HCEC 1CT (cell line): Measurements from ENCODE around the gene GLE1.
"Not testable (repeated sequence)": the region's sequence is repeated elsewhere in the genome, so short reads cannot be mapped to it uniquely, and the experiment has no call there.

Experiments used
- DNase-seq: peaks from one replicate; pipeline ENCODE4 v3.0.0-alpha.2; 2017

Gene GLE1

DNA sequence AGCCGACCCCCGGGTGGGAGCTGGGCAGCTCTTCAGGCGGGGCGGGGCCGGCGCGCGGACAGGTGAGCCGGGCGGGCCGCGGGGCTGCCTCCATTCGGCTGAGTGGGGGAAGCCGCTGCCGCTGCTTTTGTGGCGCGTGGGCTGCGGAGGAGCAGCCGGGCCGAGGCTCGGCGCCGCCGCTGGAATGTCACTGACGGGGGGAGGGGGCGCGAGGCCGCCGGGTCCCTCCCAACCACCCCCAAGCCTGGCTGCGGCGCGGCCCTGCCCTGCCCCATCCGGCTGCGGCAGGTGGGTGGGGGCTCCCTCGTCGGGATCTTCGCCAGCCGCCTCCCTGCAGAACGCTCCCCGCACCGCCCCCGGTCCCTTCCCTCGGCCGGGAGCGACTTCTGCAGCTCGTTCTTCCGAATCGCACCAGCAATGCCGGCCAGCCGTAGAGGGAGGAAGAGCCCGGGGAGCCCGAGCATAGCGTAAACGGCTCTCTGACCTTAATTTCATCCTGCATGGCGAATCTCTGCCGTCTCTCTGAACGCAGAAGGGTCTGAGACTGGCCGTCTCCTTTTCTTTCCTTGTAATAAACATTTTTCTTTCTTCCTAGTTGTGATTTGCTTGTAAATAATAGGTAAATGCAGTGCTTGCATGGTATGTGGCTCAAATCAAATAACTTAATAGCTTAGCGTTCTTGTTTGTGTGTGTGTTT is 48.4 kb downstream of the GLE1 start:
- DNase-seq, result peak; percentile 23

DNA sequence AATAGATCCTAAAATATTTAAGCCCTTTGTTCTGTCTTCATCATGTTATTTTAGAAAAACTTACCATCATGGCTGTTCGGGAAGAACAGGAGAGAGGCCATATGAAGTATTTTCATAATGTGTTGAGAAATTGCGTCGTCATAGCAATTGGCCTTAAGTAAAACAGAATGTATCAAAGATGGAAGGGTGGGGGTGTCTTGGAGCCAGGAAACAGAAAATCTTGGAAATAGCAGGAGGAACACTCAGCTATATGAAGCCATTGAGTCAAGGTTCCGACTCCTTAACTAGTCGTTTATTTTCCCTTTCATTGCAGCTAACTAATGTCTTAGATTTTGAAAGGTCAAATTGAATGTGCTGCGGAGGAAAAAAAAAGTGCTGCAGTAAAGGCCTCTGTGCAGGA is 49.2 kb downstream of the GLE1 start:
- DNase-seq, result peak; percentile 71

GRCh38 chr9:128554155-128554862 is 49.8 kb downstream of the GLE1 start:
- DNase-seq, result peak; percentile 89

DNA sequence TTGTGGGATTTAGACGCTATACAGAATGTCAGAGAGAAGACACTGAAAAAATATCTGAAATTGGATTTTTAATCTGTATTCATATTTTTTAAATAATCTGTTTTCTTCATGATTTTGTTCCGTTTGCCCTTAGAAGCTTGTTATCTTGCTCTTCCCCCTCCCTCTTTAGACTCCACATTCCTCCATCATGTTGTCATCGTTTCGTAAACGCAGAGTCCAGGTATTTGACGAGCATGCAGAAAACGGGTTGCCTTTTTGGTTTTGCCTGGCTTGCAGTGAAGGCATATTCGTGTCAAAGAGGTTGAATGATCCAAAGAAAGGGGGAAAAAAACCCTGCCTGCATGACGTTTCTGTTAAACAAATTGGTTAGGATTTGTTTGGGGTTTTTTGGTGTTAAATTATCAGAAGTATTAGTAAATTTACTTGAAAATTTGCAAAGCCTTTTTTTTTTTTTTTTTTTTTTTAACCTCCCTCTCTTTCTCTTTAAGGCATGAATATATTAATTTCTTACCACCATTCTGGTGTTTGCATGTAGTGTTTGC is 50.7 kb downstream of the GLE1 start:
- peak; percentile 58 for DNase-seq

DNA sequence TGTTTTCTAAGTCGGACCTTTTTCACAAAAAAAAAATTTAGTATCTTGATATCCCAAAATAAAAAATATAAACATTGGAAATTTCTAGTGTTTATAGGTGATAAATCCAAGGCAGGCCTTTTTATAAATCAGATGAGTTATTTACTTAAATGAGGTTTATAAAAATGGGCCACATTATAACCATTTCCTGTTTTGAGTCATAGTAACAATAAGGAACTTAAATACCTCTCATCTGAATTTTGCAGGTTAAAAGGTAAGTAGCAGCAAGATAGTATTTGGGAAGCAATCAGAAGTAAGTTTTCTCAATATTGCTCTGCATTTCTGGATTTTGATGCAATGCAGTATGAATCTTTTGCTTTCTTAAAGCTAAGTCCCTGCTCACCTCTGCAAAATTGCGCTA is 51.8 kb downstream of the GLE1 start:
- no peak for DNase-seq

- no peak for DNase-seq
Measured at GRCh38 chr9:128556926-128557634, 52.6 kb downstream of the GLE1 start.

GRCh38 chr9:128558431-128559310 is 54.2 kb downstream of the GLE1 start:
- DNase-seq, result peak; percentile 81

- DNase-seq, result no peak
Measured at GRCh38 chr9:128565578-128565977, 61.1 kb downstream of the GLE1 start.

GRCh38 chr9:128568470-128569078 is 64.1 kb downstream of the GLE1 start:
- no peak for DNase-seq

DNA sequence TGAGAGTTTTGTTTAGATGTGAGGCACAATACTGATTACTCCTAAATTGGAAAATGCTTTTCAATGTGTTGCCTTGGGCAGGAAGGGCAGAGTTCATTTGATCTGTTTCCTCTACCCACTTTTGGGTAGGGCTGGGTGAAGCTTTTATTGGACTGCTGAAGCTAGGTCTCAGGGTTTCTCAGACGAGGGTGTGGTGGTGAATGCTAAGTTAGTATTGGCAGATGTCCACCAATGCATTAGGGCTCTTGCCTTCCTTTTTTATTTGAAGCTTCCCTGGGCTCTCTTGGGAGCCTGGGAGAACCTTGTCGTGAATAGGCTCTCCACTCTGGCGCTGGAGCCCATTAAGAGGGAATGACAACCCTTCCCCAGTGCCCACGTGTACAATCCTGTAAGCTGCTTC is 71.0 kb downstream of the GLE1 start:
- DNase-seq, result no peak

DNA sequence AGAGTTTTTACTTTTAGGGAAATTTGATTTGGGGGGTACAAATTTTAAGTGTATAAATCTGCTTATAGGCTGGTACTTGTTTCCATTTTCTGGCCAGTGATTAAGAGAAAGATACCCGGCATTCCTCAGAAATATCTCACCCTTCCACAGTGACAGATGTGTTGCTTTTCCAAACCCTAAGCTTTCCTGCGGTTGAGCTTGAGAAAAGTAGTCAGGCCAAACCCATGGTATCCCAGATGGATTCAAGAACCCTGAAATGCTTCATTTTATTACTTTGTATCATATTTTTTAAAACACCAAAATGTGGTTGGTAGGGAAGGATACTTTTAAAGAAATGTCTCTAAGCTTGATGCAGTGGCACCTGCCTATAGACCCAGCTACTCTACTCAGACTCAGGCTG is 71.4 kb downstream of the GLE1 start:
- no peak for DNase-seq

DNA sequence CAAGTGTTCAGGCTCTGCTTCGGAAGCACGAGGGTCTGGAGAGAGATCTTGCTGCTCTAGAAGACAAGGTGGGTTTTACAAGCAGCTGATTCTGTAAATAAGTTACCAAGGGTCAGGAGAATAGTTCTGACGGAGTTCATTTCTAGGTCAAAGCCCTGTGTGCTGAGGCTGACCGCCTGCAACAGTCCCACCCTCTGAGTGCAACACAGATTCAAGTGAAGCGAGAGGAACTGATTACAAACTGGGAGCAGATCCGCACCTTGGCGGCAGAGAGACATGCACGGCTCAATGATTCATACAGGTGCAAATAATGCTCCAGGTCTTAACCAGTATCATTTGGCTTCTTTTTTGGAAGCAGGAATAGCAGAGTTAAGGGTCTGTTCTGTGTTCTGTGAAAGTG is 72.7 kb downstream of the GLE1 start:
- no peak for DNase-seq

GRCh38 chr9:128579194-128579593 is 74.7 kb downstream of the GLE1 start:
- no peak for DNase-seq

DNA sequence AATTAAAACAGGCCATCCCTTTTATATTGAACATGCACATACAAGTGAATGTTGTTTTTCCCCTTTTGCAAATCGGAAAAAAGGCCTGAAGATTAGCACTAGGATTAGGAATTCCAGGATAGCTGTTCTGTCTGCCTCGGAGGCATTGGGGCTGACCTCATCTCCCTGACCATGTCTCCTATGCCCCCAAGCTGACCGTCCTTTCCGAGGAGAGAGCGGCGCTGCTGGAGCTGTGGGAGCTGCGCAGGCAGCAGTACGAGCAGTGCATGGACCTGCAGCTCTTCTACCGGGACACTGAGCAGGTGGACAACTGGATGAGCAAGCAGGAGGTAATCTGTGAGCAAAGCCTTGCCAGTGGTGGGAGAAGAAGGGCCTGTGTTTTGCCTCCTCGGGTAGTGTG is 76.2 kb downstream of the GLE1 start:
- no peak for DNase-seq

- DNase-seq, result not testable (repeated sequence)
Measured at GRCh38 chr9:128585155-128585554, 80.6 kb downstream of the GLE1 start.

- DNase-seq, result not testable (repeated sequence)
Measured at GRCh38 chr9:128586934-128587333, 82.4 kb downstream of the GLE1 start.

- no peak for DNase-seq
Measured at GRCh38 chr9:128587453-128587852, 82.9 kb downstream of the GLE1 start.

DNA sequence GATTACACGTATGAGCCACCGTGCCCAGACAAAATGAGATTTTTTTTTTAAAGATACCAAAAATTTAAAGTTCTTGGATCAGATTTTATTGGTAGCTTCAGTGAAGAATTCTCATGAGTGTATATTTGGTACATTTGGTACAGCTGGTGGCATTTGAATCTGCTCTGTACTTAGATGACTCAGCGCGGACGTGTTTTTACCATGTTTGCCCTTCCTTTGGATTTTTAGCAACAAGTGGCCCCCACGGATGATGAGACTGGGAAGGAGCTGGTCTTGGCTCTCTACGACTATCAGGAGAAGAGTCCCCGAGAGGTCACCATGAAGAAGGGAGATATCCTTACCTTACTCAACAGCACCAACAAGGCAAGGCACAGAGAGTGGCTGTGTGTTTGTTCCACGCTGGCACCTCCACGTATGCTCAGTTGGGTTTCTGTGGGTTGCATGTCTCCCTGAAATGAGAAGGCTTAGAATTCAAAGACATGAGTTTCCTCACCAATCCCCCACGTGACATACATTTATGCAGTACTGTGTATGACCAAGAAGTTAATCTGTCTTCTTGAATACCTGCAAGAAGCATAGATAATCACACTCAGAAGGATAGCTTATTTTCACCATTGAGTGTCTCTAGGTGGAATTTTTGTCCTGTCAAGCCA is 84.2 kb downstream of the GLE1 start:
- DNase-seq, result no peak
